Measurements from ENCODE around the gene LRRN4CL.
"Not testable (repeated sequence)": the region's sequence is repeated elsewhere in the genome, so short reads cannot be mapped to it uniquely, and the experiment has no call there.

LRRN4CL gene

GRCh38 chr11:62675415-62675814 is 13.9 kb downstream of the LRRN4CL start:
- not testable (repeated sequence) for DNase-seq

- DNase-seq = no peak
Measured at GRCh38 chr11:62673196-62673525, 16.2 kb downstream of the LRRN4CL start.

- peak; percentile 77 for DNase-seq
Measured at GRCh38 chr11:62671608-62672389, 17.5 kb downstream of the LRRN4CL start, which contains the start of the genes LBHD1 and UQCC3. Gene LBHD1, minus strand, starts transcription at chr11:62672267. Its CDS starts 2,236 bp downstream, at chr11:62670031. Gene UQCC3, plus strand, starts transcription at chr11:62671673. Its CDS starts 73 bp downstream, at chr11:62671746.

- DNase-seq = no peak
Measured at GRCh38 chr11:62671236-62671607, 18.1 kb downstream of the LRRN4CL start.

- no peak for DNase-seq
Measured at GRCh38 chr11:62669420-62670161, 19.7 kb downstream of the LRRN4CL start.

- no peak for DNase-seq
Measured at GRCh38 chr11:62667460-62667859, 21.9 kb downstream of the LRRN4CL start.

GRCh38 chr11:62666259-62666926 is 22.9 kb downstream of the LRRN4CL start:
- no peak for DNase-seq

- peak; percentile 15 for DNase-seq
Measured at GRCh38 chr11:62665599-62666258, 23.6 kb downstream of the LRRN4CL start.

GRCh38 chr11:62665075-62665598 is 24.2 kb downstream of the LRRN4CL start, which contains the start of the genes C11orf98 and CSKMT:
Gene C11orf98, minus strand, starts transcription at chr11:62665210. Its CDS starts 41 bp downstream, at chr11:62665169.
Gene CSKMT, plus strand, starts transcription at chr11:62665312. Its CDS starts 568 bp downstream, at chr11:62665880.
- DNase-seq = peak; percentile 79

GRCh38 chr11:62664405-62665074 is 24.8 kb downstream of the LRRN4CL start:
- DNase-seq = peak; percentile 23

- no peak for DNase-seq
Measured at GRCh38 chr11:62656796-62657429, 32.4 kb downstream of the LRRN4CL start.

GRCh38 chr11:62654297-62654696 is 35.0 kb downstream of the LRRN4CL start:
- DNase-seq = no peak

GRCh38 chr11:62652161-62653006 is 36.9 kb downstream of the LRRN4CL start:
- DNase-seq = no peak

GRCh38 chr11:62650283-62650682 is 39.0 kb downstream of the LRRN4CL start:
- DNase-seq = not testable (repeated sequence)

GRCh38 chr11:62649486-62649885 is 39.8 kb downstream of the LRRN4CL start:
- no peak for DNase-seq

- DNase-seq = no peak
Measured at GRCh38 chr11:62648967-62649364, 40.4 kb downstream of the LRRN4CL start.

GRCh38 chr11:62648185-62648966 is 41.0 kb downstream of the LRRN4CL start:
- no peak for DNase-seq

- DNase-seq = no peak
Measured at GRCh38 chr11:62647609-62648005, 41.7 kb downstream of the LRRN4CL start.

GRCh38 chr11:62646825-62647608 is 42.3 kb downstream of the LRRN4CL start:
- DNase-seq = no peak

Measured in NCI-H510A (cell line).